Measurements from ENCODE around the gene PPM1L.
A peak's percentile ranks its signal among the peaks of the same experiment; 100 is the strongest.

Gene PPM1L

DNA sequence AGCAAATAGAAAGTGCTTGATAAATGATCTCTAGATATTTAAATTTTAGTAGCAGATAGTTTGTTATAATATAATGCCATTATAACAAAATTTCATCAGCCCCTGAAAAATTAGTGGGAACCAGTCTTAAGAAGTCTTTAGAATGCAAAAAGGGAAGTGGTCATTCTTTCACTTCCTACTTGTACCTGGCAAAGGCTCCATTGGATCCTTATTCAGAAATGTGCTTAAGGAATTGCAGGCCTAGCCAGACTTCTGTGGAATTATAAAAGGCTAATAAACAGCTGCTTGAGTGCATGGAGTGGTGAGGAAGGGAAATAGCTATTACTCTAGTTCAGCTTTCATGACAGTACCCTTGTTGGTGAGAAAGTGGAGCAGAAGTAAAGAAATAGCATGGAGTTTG, 24.2 kb downstream of the PPM1L start:
- Histone ChIP-seq H3K27me3 (ENCODE audit: insufficient read depth, poor library complexity, severe bottlenecking) (no peaks in the 10 kb centered on the region), H3K27ac (replicated peaks) (no peak overlapping the region), H3K4me3 (replicated peaks; ENCODE audit: insufficient read depth, low read length) (no peak overlapping the region)
- peak; percentile 97 for TF ChIP-seq SPI1 (IDR thresholded peaks at IDR 0.05; ENCODE audit: borderline replicate concordance, low read depth)
- TF ChIP-seq, protein P1, sequence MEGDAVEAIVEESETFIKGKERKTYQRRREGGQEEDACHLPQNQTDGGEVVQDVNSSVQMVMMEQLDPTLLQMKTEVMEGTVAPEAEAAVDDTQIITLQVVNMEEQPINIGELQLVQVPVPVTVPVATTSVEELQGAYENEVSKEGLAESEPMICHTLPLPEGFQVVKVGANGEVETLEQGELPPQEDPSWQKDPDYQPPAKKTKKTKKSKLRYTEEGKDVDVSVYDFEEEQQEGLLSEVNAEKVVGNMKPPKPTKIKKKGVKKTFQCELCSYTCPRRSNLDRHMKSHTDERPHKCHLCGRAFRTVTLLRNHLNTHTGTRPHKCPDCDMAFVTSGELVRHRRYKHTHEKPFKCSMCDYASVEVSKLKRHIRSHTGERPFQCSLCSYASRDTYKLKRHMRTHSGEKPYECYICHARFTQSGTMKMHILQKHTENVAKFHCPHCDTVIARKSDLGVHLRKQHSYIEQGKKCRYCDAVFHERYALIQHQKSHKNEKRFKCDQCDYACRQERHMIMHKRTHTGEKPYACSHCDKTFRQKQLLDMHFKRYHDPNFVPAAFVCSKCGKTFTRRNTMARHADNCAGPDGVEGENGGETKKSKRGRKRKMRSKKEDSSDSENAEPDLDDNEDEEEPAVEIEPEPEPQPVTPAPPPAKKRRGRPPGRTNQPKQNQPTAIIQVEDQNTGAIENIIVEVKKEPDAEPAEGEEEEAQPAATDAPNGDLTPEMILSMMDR (IDR thresholded peaks at IDR 0.05; ENCODE audit: insufficient read depth, low read length), result no peak
- peak in 1 of 2 experiments; percentile 21 for DNase-seq (ENCODE audit: low read depth in 1 of 2, low spot score in 1 of 2)

DNA sequence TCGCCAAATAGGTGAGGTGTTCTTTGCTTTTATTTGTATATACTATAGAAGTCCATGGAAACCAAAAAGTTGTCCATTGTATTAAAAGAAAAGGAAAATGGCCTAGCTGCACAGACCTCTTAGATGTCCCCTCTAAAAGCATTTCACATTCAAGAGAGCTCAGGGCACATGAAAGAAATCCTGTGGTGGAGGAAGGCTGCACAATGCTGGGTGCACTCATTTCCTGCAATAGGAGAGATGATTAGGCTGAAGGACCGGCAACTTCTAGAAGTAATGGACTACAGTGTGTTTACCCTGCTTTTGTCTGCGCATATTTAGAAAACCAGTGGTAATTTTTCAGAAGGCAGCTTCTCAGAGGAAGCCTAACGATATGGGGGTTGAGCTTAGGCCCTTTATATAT, 25.4 kb downstream of the PPM1L start:
- Histone ChIP-seq H3K4me3 (replicated peaks; ENCODE audit: insufficient read depth, low read length) (no peak overlapping the region), H3K27ac (replicated peaks) (no peak overlapping the region), H3K27me3 (ENCODE audit: insufficient read depth, poor library complexity, severe bottlenecking) (no peaks in the 10 kb centered on the region)
- TF ChIP-seq, protein P2, sequence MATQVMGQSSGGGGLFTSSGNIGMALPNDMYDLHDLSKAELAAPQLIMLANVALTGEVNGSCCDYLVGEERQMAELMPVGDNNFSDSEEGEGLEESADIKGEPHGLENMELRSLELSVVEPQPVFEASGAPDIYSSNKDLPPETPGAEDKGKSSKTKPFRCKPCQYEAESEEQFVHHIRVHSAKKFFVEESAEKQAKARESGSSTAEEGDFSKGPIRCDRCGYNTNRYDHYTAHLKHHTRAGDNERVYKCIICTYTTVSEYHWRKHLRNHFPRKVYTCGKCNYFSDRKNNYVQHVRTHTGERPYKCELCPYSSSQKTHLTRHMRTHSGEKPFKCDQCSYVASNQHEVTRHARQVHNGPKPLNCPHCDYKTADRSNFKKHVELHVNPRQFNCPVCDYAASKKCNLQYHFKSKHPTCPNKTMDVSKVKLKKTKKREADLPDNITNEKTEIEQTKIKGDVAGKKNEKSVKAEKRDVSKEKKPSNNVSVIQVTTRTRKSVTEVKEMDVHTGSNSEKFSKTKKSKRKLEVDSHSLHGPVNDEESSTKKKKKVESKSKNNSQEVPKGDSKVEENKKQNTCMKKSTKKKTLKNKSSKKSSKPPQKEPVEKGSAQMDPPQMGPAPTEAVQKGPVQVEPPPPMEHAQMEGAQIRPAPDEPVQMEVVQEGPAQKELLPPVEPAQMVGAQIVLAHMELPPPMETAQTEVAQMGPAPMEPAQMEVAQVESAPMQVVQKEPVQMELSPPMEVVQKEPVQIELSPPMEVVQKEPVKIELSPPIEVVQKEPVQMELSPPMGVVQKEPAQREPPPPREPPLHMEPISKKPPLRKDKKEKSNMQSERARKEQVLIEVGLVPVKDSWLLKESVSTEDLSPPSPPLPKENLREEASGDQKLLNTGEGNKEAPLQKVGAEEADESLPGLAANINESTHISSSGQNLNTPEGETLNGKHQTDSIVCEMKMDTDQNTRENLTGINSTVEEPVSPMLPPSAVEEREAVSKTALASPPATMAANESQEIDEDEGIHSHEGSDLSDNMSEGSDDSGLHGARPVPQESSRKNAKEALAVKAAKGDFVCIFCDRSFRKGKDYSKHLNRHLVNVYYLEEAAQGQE (IDR thresholded peaks at IDR 0.05; ENCODE audit: insufficient replicate concordance, low read depth), result no peak
- TF ChIP-seq POLR2AphosphoS5 (IDR thresholded peaks at IDR 0.05; ENCODE audit: low read depth) (no peak), SPI1 (IDR thresholded peaks at IDR 0.05; ENCODE audit: borderline replicate concordance, low read depth) (no peak), GABPA (IDR thresholded peaks at IDR 0.05; ENCODE audit: low read depth) (no peak)
- TF ChIP-seq, protein P1 (IDR thresholded peaks at IDR 0.05; ENCODE audit: insufficient read depth, low read length), result no peak
- DNase-seq (ENCODE audit: low read depth in 1 of 2, low spot score in 1 of 2), result no peak

DNA sequence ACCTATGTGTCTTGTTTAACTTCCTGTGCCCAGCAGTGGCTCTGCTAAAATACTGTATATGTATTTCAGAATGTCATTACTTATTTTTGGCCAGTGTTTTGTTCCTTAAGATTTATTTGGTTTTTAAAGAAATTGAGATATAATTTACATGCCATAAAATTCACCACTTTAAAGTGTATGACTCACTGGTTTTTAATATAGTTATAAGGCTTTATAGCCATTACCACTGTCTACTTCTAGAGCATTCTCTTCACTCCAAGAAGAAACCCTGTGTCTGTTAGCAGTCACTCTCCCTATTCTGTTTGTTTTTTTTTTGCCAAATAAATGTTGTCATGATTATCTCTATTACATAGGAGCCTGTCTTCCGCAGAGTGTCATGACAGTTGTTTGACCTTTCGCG, 25.8 kb downstream of the PPM1L start:
- no peaks in the 10 kb centered on the region for H3K27me3 ChIP-seq (ENCODE audit: insufficient read depth, poor library complexity, severe bottlenecking)
- no peak overlapping the region for H3K4me3 ChIP-seq (replicated peaks; ENCODE audit: insufficient read depth, low read length)
- no peak overlapping the region for H3K27ac ChIP-seq (replicated peaks)
- DNase-seq (ENCODE audit: low read depth in 1 of 2, low spot score in 1 of 2), result no peak
- TF ChIP-seq, protein P2 (IDR thresholded peaks at IDR 0.05; ENCODE audit: insufficient replicate concordance, low read depth), result no peak
- TF ChIP-seq POLR2AphosphoS5 (IDR thresholded peaks at IDR 0.05; ENCODE audit: low read depth) (no peak), SPI1 (IDR thresholded peaks at IDR 0.05; ENCODE audit: borderline replicate concordance, low read depth) (no peak), GABPA (IDR thresholded peaks at IDR 0.05; ENCODE audit: low read depth) (no peak)
- TF ChIP-seq, protein P1 (IDR thresholded peaks at IDR 0.05; ENCODE audit: insufficient read depth, low read length), result no peak

DNA sequence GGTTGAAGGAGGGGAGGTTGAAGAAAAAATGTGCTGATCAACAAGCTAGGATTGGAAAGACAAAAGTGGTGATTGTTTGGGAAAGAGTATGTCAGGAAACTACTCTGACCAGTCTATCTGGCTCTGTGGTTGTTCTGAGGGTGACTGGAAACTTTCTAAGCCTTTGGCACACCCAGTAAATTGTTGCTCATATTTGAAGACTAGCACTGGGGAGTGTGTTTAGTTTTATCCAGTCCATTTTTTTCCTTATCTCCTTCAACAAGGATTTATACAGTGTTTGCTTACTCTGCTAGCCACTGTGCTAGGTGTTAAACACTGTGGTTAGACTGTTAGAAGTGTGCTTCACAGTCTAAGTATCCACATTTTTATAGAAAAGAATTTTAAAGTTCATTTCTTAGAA, 28.8 kb downstream of the PPM1L start:
- TF ChIP-seq, protein P2 (IDR thresholded peaks at IDR 0.05; ENCODE audit: insufficient replicate concordance, low read depth), result no peak
- TF ChIP-seq SPI1 (IDR thresholded peaks at IDR 0.05; ENCODE audit: borderline replicate concordance, low read depth) (no peak), GABPA (IDR thresholded peaks at IDR 0.05; ENCODE audit: low read depth) (no peak), POLR2AphosphoS5 (IDR thresholded peaks at IDR 0.05; ENCODE audit: low read depth) (no peak)
- TF ChIP-seq, protein P1 (IDR thresholded peaks at IDR 0.05; ENCODE audit: insufficient read depth, low read length), result no peak
- Histone ChIP-seq H3K27me3 (ENCODE audit: insufficient read depth, poor library complexity, severe bottlenecking) (no peaks in the 10 kb centered on the region), H3K27ac (replicated peaks) (no peak overlapping the region), H3K4me3 (replicated peaks; ENCODE audit: insufficient read depth, low read length) (no peak overlapping the region)
- DNase-seq (ENCODE audit: low read depth in 1 of 2, low spot score in 1 of 2), result no peak
